NCI-H2081 treated with DMSO at 0.1 percent for 48 hours (cell line): Measurements from ENCODE around the gene NMT2.

Experiments
- DNase-seq: peaks from one replicate; lab custom pipeline; 2025; lab: John Stamatoyannopoulos, UW

NMT2 gene

DNA sequence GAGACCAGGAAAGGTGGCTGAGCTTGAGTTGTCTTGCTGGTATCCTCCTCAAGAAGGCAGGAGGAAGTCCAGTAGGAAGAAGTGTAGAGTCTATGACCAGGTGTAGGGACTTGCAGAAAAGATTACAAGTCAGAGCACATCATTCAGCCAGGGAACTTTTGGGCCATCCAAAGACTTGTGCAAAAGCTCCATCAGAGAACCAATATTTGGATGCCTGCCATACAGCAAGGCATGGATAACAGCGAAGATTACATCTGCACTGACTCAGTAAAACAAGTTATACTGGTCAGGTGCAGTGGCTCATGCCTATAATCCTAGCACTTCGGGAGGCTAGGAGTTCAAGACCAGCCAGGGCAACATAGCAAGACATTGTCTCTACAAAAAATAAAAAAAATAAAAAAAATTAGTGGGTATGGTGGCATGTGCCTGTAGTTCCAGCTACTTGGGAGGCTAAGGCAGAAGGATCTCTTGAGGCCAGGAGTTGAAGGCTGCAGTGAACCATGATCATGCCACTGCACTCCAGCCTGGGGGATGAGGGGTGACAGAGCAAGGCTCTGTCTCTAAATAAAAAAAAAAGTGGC is 13.2 kb upstream of the NMT2 start:
- no peak for DNase-seq

DNA sequence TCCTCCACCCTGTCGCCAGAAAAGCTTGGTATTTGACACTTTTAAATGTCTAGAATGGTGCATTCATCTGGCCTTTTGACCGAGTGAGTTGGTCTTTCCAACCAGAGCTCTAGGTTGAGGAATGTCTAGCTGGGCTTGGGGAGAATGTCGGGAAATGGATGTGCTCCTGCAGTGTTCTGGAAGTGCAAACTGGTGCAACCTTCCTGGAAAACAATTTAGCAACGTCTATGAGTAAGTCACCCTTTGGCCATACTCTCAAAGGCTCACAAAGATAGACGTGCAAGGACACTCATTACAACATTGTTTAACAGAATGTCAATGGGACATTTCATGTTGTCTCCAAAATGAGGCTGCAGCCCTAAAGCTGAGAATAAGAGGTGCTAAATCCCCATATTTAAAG is 12.2 kb upstream of the NMT2 start:
- no peak for DNase-seq

DNA sequence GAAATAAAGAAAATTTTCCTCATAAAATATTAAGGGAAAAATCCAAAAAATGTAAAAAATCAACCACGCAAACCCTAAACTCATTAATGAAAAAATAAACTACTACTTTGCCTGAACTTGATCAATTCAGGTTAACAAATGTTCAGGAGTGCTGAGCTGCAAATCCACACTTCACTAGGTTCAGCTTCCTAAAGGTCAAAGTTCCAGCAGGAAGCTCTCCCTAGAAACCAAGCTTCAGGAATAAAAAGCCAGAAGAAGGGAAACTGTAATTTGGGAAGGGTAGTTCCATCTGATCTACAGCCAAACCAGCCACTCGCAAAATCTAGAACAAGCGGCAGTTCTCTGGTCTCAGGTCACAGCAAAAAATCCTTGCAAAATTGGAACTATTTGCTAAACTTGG is 7.8 kb upstream of the NMT2 start:
- DNase-seq, result no peak

DNA sequence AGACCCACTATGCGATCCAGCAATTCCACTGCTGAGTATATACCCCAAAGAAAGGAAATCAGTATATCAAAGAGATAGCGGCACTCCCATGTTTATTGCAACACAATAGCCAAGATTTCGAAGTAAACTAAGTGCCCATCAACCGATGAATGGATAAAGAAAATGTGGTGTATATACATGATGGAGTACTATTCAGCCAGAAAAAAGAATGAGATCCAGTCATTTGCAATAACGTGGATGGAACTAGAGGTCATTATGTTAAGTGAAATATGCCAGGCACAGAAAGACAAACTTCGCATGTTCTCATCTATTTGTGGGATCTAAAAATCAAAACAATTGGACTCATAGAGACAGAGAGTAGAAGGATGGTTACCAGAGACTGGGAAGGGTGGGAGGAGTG is 7.1 kb upstream of the NMT2 start:
- DNase-seq, result no peak

DNA sequence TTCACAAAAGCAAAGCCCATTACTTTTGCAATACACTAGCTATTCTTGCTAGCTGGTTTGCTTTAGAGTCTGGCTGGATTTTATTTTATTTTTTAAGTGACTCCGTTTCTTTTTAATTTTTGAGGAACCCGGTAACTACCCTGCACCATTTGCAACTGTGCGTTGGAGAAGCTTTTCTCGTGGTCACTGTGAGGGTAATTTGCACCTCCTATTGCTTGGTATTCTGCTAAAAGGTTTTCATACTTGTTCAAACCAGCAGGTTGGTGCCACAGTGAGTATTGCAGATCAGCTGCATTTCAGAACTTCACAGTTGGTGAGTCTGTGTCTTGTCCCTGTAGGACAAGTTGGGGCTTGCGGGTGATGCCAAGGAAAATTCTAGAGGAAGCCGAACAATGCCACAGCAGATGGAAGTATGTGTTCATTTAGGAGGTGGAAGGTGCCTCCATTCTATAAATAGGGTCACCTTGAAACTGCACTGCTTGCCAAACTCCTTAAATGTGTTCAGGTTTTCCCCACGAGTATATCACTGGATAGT is 3.9 kb upstream of the NMT2 start:
- no peak for DNase-seq

DNA sequence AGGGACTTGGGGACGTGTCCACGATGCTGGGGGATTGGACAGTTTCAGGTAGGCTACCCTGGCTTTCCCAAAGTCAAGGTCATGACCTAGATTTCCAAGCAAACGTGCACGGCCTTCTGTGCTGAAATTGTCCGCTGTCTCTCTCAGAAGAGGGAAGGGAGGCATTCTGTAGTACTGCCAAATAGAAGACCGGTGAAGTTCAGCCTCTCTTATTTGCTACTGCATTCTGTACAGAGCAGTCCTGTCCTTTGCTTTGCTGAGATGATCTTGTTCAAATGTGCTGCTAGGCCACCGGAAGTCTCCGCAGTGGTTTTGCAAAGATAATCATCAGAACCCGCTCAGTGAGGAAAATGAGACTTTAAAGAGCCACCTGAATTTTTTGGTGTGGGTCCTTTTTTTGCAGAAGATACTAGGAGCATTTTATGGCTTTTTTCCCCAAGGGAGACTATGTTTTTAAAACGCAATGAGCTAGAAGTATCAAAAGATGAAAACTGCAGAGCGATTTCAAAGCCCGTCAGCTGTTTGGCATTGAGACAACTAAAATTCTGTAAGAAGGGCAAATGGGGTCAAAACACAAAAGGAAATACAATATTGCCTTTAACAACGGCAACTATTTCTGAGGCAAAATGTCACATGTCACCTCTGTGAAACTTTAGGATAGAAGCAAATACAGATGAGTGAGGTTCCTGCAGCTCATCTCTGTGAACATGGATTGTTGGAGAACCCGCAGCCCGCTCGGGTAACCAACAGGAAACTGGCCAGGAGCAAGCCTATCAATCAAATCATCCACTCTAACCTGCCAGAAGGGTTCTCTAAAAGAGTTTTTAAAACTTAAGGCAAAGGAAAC is 1.3 kb upstream of the NMT2 start:
- no peak for DNase-seq

GRCh38 chr10:15168786-15169554 is 477 bp upstream of the NMT2 start:
- DNase-seq, result peak; percentile 16

DNA sequence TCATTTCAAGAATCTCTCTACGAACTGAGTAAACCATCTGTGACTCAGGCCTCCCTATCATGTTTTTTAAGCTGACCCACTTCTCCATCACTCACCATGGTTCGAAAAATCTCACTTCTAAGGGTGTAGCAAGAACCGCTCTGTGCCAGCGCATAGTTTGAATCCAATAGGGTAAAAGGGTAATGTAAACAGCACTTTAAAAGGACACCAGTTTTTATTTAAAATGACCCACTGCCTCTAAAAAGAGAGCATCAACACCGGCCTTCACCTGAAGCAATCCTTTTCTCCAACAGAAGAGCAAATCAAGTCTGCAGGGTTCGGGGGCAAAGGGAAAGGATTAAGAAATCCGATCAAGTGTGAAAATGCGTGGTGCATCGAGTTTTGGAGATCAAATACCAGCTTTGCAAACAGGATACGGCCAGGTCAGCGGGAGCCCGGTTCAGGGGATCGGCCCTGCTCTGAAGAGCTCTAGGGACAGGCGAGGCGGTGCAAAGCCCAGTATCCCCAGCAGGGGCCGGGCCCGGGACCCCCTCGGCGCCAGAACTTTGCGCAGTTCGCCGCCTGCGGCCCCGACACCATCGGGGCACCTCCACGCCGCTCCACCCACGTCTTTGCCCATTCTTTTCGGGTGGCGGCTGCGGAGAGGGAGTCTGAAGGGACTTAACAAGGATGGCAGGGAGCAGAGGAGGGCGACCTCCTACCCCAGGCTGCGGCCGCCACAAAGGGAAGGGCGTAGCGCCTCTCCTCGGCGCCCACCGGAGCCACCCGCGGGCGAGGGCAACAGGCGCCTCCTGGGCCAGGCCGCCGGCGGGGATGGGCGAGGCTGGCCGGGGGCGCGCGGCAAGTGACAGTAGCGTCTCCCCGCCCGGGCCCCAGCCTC is 842 bp downstream of the NMT2 start:
- no peak for DNase-seq

DNA sequence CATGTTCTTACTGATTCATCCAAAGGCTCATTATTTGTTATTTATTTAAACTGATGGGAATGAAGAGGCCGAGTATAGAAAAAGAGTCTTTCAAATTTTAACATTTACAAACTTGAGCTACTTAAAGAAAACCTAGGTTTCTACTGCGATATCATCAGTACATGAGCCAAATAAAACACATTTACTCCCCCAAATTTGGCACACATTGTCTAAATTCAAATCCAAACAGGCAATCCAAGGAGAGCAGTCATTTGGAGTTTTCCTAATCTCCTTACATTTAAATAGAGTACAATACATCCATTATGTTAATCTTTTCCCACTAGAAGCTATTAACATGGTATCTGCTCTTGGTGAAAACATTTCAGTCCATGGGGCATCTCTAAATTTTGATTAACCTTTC is 2.2 kb downstream of the NMT2 start:
- DNase-seq, result no peak

- DNase-seq, result no peak
These were observed 5.2 kb downstream of the NMT2 start for GRCh38 chr10:15163253-15163828.

DNA sequence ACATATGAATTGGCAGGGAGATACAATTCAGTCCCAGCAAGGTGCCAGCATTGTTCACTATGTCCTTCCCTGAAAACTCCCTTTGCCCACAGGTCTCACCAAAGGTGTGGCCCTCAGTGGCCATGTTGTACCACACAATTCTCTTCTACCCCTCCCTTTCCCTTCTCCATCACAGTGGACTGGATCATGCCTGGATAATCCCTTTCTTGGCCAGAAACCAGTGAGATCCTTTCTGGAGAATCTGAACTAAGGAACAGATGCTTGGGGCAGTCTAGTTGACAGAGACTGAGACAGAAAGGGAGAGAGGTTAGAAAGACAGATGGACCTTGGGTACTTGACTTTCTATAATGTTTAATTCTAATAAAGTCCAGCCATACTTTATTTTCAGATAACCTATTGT is 9.5 kb downstream of the NMT2 start:
- DNase-seq, result no peak

- DNase-seq, result no peak
These were observed 10.0 kb downstream of the NMT2 start for GRCh38 chr10:15158448-15158847.

DNA sequence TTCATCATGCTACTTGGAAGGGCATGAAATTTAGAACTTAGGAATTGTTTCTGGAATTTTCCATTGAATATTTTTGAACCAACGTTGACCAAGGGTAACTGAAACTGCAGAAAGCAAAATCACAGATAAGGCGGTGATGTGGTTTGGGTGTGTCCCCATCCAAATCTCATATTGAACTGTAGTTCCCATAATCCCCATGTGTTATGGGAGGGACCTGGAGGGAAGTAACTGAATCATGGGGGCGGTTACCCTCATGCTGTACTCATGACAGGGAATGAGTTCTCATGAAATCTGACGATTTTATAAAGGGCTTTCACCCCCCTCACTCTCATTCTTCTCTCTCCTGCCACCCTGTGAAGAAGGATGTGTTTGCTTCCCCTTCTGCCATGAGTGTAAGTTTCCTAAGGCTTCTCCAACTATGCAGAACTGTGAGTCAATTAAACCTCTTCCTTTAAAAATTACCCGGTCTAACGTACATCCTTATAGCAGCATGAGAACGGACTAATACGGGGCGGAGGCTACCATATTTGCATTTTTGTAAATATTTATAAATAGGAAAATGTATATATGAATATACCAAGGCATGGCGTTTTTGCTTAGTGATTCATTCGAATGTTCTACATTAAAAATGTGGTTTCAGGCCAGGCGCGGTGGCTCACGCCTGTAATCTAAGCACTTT is 12.4 kb downstream of the NMT2 start:
- DNase-seq, result no peak

DNA sequence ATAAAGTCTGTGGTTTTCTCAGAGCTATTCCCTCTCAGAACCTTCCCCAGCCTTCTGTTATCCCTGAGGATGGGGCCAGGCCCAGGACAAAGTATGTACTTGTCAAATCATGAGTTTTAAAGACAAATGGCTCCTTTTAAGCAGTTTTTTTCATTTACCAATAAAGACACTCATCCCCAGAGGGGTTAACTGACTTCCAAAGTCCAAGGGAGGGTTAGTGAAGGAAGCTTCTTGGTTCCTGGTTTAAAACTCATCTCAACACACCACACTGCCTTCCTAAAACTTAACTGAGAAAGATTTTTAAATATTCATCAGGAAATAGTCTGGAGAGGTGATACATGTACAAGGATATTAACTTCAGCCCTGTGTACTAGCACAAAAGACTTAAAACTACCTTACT is 15.9 kb downstream of the NMT2 start:
- DNase-seq, result no peak

DNA sequence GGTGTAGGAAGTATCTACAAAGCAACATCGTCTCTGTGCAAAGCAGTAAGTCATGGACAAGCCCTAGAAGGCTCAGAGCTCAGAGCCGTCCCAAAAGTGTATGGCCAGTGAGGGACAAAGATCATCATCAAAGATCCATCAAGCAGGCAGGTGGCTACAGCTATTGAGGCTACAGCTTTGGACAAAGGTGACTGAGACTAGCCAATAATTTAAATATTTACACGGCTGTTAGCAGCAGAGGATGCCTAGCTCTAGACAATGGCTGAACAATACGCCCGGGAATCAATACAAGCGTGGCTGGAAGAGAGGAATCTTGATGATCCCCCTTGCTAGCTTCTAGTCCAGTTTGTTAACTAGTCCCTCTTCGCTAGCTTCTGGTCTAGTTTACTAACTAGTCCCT is 17.9 kb downstream of the NMT2 start:
- DNase-seq, result no peak

DNA sequence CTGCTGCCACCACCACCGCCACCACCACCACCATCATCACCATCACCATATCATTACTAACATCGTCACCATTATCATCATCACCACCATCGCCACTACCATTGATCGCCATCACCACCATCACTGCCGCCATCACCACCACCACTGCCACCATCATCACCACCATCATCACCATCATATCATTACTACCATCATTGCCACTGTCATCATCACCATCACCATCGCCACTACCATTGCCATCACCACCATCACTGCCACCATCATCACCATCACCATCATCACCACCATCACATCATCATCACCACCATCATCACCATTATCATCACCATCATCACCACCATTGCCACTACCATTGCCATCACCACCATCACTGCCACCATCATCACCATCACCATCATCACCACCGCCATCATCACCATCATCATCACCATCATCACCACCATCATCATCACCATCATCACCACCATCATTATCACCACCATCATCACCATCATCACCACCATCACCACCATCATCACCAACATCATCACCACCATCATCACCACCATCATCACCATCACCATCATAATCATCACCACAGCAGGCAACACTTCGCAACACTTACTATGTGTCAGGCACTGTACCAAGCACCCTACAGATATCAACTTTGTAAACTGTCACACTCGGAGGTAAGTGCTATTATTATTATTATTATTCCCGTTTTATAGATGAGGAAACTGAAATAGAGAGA is 19.3 kb downstream of the NMT2 start:
- no peak for DNase-seq

DNA sequence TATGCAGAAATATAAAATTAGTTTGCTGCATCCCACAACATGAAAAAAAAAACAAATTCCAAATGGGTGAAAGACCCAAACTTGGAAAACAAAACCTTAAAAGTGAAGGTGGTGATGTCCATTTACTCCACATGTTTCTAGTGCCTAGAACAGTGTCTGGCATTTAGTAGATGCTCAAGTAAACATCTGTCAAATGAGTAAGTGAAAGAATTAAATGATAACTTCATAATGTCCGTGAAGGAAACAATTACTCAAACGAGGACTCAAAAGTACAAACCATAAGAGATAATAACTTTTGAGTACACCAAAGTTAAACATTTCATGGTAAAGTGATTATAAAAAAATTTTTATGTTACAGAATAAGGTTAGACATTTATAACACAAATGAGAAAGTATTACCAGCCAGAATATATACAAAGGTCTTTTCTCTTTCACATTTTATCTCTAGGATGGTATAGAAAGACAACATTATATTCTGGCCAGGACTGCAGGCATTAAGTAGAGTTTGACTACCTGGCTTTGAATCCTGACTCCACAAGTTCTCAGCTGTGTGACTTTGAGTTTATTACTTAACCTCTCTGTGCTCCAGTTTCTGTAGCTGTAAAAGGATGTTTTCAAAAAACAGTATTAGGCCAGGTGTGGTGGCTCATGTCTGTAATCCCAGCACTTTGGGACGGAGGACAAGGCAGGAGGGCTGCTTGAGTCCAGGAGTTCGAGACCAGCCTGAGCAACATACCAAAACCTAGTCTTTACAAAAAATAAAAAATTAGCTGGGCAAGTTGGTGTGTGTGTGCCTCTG is 20.7 kb downstream of the NMT2 start:
- DNase-seq, result no peak

- no peak for DNase-seq
These were observed 22.1 kb downstream of the NMT2 start for GRCh38 chr10:15146366-15146765.

DNA sequence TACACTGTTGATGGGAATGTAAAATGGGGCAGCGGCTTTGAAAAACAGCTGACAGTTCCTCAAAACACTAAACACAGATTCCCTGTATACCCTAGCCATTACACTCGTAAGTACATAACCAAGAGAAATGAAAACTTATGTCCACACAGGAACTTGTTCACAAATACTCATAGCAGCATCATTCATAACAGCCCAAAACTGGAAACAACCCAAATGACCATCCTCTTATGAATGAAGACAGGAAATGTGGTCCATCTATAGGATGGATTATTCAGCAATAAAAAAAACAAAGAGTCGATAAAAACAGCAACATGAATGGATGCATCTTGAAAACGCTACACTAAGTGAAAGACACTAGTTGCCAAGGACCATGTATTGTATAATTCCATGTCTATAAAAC is 23.7 kb downstream of the NMT2 start:
- no peak for DNase-seq
